Esophagus squamous epithelium (tissue), 5 donors: Measurements from ENCODE around the gene CD320. TPM values are rescaled to one million over a fixed set of nuclear protein-coding genes. Genes with fewer than 3 reads are reported as not detected.
"Not testable (repeated sequence)": the region's sequence is repeated elsewhere in the genome, so short reads cannot be mapped to it uniquely, and the experiment has no call there.

Source experiments
- DNase-seq: peaks from one replicate; lab custom pipeline; 2025; lab: John Stamatoyannopoulos, UW
- H3K27ac ChIP-seq, 4 donors: fragments of 200-600 bp; sonication (generic); one replicate each; pipeline ENCODE4 v1.5.1; 2016 to 2019; ENCODE audit warnings: mild to moderate bottlenecking in 1 of 4
- H3K27me3 ChIP-seq, 4 donors: fragments of 200-600 bp; sonication (generic); 1 replicate in 3 of 4; 2 replicates in 1 of 4; pipeline versions ENCODE4 v1.5.1 to v1.6.0; 2017 to 2021; ENCODE audit warnings: antibody characterized with exemption in 1 of 4
- H3K36me3 ChIP-seq, 3 donors: fragments of 200-600 bp; sonication (generic); one replicate each; pipeline ENCODE4 v1.5.1; 2016 to 2019
- H3K4me1 ChIP-seq, 3 donors: fragments of 200-600 bp; sonication (generic); one replicate each; pipeline ENCODE4 v1.5.1; 2017 to 2019
- H3K4me3 ChIP-seq, 4 donors: fragments of 200-600 bp; sonication (generic); 1 replicate in 3 of 4; 2 replicates in 1 of 4; pipeline ENCODE4 v1.5.1; 2016 to 2019; ENCODE audit warnings: mild to moderate bottlenecking in 2 of 4, moderate library complexity in 1 of 4
- H3K9me3 ChIP-seq, 3 donors: fragments of 200-600 bp; sonication (generic); one replicate each; pipeline ENCODE4 v1.5.1; 2016 to 2019
- CTCF ChIP-seq, 6 experiments: fragments of 450-650 bp in 4 of 6; fragments of 200-600 bp in 2 of 6; sonication (generic) in 2 of 6; IDR thresholded peaks; one replicate each; pipeline ENCODE4 v1.5.1; 2016 to 2019; ENCODE audit warnings: antibody characterized with exemption in 6 of 6, mild to moderate bottlenecking in 4 of 6, moderate library complexity in 4 of 6
- POLR2A ChIP-seq, 4 donors: fragments of 450-650 bp; IDR thresholded peaks; one replicate each; pipeline ENCODE4 v1.6.1; 2017; ENCODE audit warnings: antibody characterized with exemption in 4 of 4, mild to moderate bottlenecking in 4 of 4, moderate library complexity in 3 of 4
- WGBS, 2 donors: methylation state at CpG; one replicate each; pipeline ENCODE4 v1.1.5; 2018; 5-methylcytosine and 5-hydroxymethylcytosine counted together
- intact Hi-C: fragments of 100-400 bp; cut with DNase I; formaldehyde crosslinking; loops from one replicate; pipeline ENCODE4 v1.15.0; 2022
- total RNA-seq, 4 donors: library from RNA; depleted of rRNA; stranded (reverse); fragments of >200 nt; gene quantifications; one replicate each; pipeline ENCODE4 v1.1.0, GENCODE V29; 2016
- donor health status: DM: yes; HTN: yes; CAD: no.

Gene CD320
- total RNA-seq, 4 donors from 2014 or later = 8.7 to 27.0 (median 22.3) TPM

- DNase-seq = no peak
- intact Hi-C loops = no loop called here
- H3K9me3 ChIP-seq = no peaks in the 10 kb centered on the region
- peak overlapping the region in 2 of 4 donors; percentile 16 to 17 for H3K27ac ChIP-seq
- H3K4me3 ChIP-seq = no peak overlapping the region
- peaks cover 16 to 41% (median 19%) of the 10 kb centered on the region in 3 donors for H3K4me1 ChIP-seq
- peaks cover 0 to 34% (median 5%) of the 10 kb centered on the region in 3 donors for H3K36me3 ChIP-seq
- TF ChIP-seq POLR2A (IDR thresholded peaks at IDR 0.05) = no peak
- no peak for TF ChIP-seq CTCF (IDR thresholded peaks at IDR 0.05)
- 80 to 81% methylated on average over 2 to 4 of the region's 4 CpGs for WGBS, 2 donors
- H3K27me3 ChIP-seq = no peaks in the 10 kb centered on the region
These were observed 2.4 kb downstream of the CD320 start for GRCh38 chr19:8305798-8306197.

GRCh38 chr19:8304841-8305621 lies 3.1 kb downstream of the CD320 start:
- H3K4me1 ChIP-seq = peaks cover 16 to 40% (median 19%) of the 10 kb centered on the region in 3 donors
- TF ChIP-seq POLR2A (IDR thresholded peaks at IDR 0.05) = no peak
- no peak for TF ChIP-seq CTCF (IDR thresholded peaks at IDR 0.05)
- no peak overlapping the region for H3K27ac ChIP-seq
- H3K27me3 ChIP-seq = no peaks in the 10 kb centered on the region
- H3K4me3 ChIP-seq = no peak overlapping the region
- 83 to 95% methylated on average over 14 to 17 of the region's 33 CpGs for WGBS, 2 donors
- no peak for DNase-seq
- no peaks in the 10 kb centered on the region for H3K9me3 ChIP-seq
- H3K36me3 ChIP-seq = peaks cover 0 to 27% (median 5%) of the 10 kb centered on the region in 3 donors
- intact Hi-C loops = no loop called here

- H3K36me3 ChIP-seq = peaks cover 0 to 18% (median 0%) of the 10 kb centered on the region in 3 donors
- WGBS, 2 donors = 86% methylated on average over 4 to 7 of the region's 7 CpGs
- no peaks in the 10 kb centered on the region for H3K9me3 ChIP-seq
- peaks cover 4 to 17% (median 13%) of the 10 kb centered on the region in 3 donors for H3K4me1 ChIP-seq
- intact Hi-C loops = no loop called here
- H3K27ac ChIP-seq = no peak overlapping the region
- no peaks in the 10 kb centered on the region for H3K27me3 ChIP-seq
- no peak for DNase-seq
- TF ChIP-seq CTCF (IDR thresholded peaks at IDR 0.05) = no peak
- TF ChIP-seq POLR2A (IDR thresholded peaks at IDR 0.05) = no peak
- H3K4me3 ChIP-seq = no peak overlapping the region
These were observed 5.4 kb downstream of the CD320 start for GRCh38 chr19:8302734-8303133.

- TF ChIP-seq CTCF (IDR thresholded peaks at IDR 0.05) (no peak), POLR2A (IDR thresholded peaks at IDR 0.05) (no peak)
- WGBS, 2 donors = 65% methylated on average over 11 of the region's 11 CpGs; no CpG with 5 or more reads in 1 of the 2 donors
- no peak overlapping the region for H3K4me3 ChIP-seq
- H3K27ac ChIP-seq = no peak overlapping the region
- H3K27me3 ChIP-seq = no peaks in the 10 kb centered on the region
- H3K9me3 ChIP-seq = no peaks in the 10 kb centered on the region
- peaks cover 0 to 18% (median 0%) of the 10 kb centered on the region in 3 donors for H3K36me3 ChIP-seq
- H3K4me1 ChIP-seq = peaks cover under 1 to 13% (median 9%) of the 10 kb centered on the region in 3 donors
- DNase-seq = no peak
- intact Hi-C loops = no loop called here
These were observed 5.8 kb downstream of the CD320 start for GRCh38 chr19:8302357-8302691.

- H3K27ac ChIP-seq, H3K4me1 ChIP-seq, H3K36me3 ChIP-seq, H3K27me3 ChIP-seq, H3K9me3 ChIP-seq, H3K4me3 ChIP-seq, DNase-seq, intact Hi-C loops: not testable (repeated sequence)
- WGBS, 2 donors = no CpG with 5 or more reads among the region's 9 CpGs
These were observed 16.8 kb downstream of the CD320 start for GRCh38 chr19:8291337-8291736.

GRCh38 chr19:8276508-8276907 lies 31.6 kb downstream of the CD320 start:
- H3K27ac ChIP-seq, H3K9me3 ChIP-seq, H3K36me3 ChIP-seq, H3K4me1 ChIP-seq, intact Hi-C loops, H3K27me3 ChIP-seq, H3K4me3 ChIP-seq, DNase-seq: not testable (repeated sequence)
- no CpG with 5 or more reads among the region's 9 CpGs for WGBS, 2 donors
